ENCODE results near the gene DYNLT1.

DYNLT1 gene

GRCh38 chr6:158595223-158595622, 49.3 kb downstream of the DYNLT1 start:
- no peak for DNase-seq (ENCODE audit: low spot score)

- no peak for DNase-seq (ENCODE audit: low spot score)
These were observed 50.9 kb downstream of the DYNLT1 start for GRCh38 chr6:158593670-158594069.

- DNase-seq (ENCODE audit: low spot score) = no peak
These were observed 52.7 kb downstream of the DYNLT1 start for GRCh38 chr6:158591810-158592209.

GRCh38 chr6:158591134-158591809, 53.3 kb downstream of the DYNLT1 start:
- no peak for DNase-seq (ENCODE audit: low spot score)

- no peak for DNase-seq (ENCODE audit: low spot score)
These were observed 55.2 kb downstream of the DYNLT1 start for GRCh38 chr6:158589366-158589765.

GRCh38 chr6:158586652-158587051, 57.9 kb downstream of the DYNLT1 start:
- DNase-seq (ENCODE audit: low spot score) = no peak

All from left forelimb (tissue), 1 donor.